GM21367 (cell line): ENCODE measurements around the gene UTS2B.

Source experiments
- ATAC-seq: cut with Tn5 transposase; IDR thresholded peaks from one replicate; pipeline ENCODE4 v1.9.1; 2021; ENCODE audit not compliant: unreplicated experiment

UTS2B gene

DNA sequence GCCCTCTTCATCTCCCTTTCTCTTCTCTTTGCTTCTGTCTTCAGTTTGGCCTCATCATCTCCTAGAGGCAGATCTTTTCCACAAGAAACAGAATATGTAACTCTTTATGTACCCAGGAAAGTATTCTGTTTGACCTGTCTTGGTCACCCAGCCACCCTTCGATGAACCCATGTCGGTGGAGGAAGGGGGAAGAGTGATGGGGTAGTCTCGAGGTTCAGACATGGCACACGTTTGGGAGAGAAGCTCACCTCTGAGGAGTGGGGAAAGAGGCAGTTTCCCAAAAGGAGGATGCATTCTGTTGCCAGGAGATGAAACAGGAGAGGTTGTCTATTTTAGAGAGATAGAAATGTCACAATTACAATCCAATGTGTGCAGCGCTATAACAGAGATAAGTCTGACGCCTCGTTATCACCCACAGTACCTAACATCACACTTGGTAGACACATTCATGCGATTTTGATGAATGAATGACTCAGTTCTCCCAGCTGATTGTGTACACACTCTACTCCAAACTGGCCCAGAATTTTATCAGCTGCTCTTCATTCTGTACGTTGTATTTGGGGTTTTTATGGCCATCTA lies 1.9 kb downstream of the UTS2B start:
- ATAC-seq: no peak

- ATAC-seq: no peak
Measured at GRCh38 chr3:191327526-191327925, 2.8 kb downstream of the UTS2B start.

DNA sequence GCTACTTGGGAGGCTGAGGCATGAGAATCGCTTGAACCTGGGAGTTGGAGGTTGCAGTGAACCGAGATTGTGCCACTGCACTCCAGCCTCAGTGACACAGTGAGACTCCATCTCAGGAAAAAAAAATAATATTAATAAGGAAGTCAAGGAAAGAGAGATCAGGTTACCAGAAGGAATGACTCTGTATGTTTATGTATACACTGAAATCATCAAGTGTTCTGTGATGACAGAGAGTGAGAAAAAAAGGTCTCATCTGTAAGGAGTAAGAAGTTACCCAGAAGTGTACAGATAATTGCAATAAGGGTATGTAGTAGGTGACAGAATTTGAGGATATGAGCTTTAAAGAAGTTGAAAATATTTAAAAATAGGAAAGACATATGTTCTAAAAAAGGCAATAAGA lies 5.4 kb downstream of the UTS2B start:
- no peak for ATAC-seq

- ATAC-seq: no peak
Measured at GRCh38 chr3:191321019-191321767, 9.1 kb downstream of the UTS2B start.

GRCh38 chr3:191320316-191320715 lies 10.0 kb downstream of the UTS2B start:
- no peak for ATAC-seq

GRCh38 chr3:191316876-191317603 lies 13.3 kb downstream of the UTS2B start:
- ATAC-seq: no peak

DNA sequence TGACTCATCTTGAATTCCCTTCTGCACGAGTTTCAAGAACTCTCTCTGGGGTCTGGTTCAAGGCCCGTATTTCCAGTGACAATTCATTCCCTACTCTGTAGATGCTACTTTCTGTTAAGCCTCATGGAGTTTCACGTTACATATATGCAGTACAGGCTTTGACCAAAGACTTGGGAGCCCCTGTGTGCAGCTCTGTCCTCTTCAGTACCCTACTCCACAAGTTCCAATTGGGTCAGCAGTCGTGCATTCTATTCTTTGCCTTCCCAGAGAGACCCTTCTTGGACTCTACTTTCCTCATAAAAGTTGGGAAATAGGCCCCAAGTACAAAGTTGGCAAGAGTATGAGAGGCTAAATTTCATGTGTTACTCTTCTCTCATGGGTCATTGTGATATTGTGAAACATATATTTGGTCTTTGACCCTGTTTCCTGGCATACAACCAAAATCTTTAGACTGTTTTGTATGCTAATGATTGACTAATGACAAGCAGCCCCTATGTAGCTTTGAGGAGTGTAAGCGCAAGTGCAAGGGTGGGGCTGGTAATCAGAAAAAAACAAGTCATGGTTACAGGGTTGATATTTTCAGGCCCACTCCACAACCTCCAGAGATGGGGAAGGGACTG lies 16.1 kb downstream of the UTS2B start:
- no peak for ATAC-seq

- ATAC-seq: no peak
Measured at GRCh38 chr3:191313296-191313695, 17.0 kb downstream of the UTS2B start.

DNA sequence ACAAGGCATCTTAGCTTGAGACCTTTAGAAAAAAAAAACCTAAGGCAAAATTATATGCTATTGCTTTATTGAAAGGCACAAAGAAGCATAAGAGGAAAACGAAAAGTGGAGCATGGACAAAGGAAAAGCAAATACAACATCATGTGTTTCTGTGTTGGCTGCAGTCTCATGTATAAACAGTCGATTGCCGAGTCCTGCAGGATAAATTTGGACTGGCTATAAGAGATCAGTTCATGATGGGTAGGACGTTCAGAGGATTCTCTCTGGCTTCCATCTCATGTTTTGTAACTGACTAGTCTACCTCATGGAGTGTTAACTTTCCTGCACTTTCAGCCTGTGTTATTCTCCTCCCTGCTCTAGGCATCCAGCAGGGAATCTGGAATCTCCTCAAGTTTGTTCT lies 23.0 kb downstream of the UTS2B start:
- no peak for ATAC-seq

DNA sequence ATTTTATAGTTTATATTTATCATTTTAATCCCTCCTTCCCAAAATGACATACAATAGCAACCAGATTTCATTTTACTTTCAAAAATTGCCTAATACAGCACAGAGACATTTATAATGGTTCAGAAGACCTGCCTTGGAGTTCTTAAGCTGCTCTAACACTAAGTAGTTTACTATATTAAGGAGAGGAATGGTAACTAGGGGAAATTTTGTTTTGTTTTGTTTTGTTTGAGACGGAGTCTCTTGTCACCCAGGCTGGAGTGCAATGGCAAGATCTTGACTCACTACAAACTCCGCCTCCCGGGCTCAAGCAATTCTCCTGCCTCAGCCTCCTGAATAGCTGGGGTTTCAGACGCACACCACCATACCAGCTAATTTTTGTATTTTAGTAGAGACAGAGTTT lies 23.9 kb downstream of the UTS2B start:
- no peak for ATAC-seq

- ATAC-seq: no peak
Measured at GRCh38 chr3:191303596-191303995, 26.7 kb downstream of the UTS2B start.

- ATAC-seq: no peak
Measured at GRCh38 chr3:191302451-191302850, 27.9 kb downstream of the UTS2B start.

- no peak for ATAC-seq
Measured at GRCh38 chr3:191301782-191302411, 28.4 kb downstream of the UTS2B start.

GRCh38 chr3:191301017-191301416 lies 29.3 kb downstream of the UTS2B start:
- peak; percentile 62 for ATAC-seq

GRCh38 chr3:191300422-191300821 lies 29.9 kb downstream of the UTS2B start:
- ATAC-seq: no peak

- ATAC-seq: no peak
Measured at GRCh38 chr3:191298846-191299245, 31.5 kb downstream of the UTS2B start.

DNA sequence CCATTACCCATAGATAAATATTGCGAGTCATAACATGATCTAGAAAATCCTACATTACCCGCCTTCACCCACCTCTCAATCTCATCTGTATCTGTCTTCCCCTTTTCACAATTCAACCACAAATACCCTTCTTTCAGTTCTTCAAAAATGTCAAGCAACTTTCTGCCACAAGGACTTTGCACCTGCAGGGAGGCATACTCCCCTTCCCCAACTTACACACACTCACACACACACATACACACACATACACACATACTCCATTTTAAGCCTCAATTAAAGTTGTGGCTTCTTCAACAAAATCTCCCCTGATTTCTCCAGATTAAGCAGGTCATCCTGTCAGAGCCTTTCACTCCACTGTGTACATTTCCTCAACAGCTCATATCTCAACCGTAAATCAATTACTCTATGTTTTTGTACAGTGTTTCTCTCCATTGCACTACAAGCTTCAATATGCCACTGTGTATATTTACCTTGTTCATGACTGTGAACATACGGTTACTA lies 34.2 kb downstream of the UTS2B start:
- peak; percentile 84 for ATAC-seq

GRCh38 chr3:191294291-191294690 lies 36.0 kb downstream of the UTS2B start:
- ATAC-seq: no peak

DNA sequence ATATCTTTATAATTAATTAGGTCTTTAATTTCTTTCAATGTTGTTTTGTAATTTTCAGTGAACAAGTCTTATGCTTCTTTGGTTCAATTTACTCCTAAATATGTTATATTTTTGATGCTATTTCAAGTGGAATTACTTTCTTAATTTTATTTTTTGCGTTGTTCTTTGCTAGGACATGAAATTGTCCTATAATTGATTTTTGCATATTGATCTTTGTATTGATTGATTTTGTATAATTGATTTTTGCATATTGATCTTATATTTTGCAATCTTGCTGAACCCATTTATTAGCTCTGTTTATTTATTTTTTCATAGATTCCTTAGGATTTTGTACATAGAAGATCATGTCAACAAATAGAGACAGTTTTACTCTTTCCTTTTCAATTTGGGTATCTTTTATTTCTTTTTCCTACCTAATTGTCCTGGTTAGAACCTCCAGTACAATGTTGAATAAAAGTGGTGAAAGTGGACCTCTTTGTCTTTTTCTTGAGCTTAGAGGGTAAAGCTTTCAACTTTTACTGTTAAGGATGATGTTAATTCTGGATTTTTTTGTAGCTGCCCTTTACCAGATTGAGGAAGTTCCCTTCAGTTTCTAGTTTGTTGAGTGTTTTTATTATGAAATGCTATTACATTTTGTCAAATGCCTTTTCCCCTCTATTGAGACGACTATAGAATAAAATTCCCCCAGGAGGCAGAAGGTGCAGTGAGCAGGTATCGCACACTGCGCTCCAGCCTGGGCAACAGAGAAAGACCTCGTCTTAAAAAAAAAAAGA lies 37.9 kb downstream of the UTS2B start:
- no peak for ATAC-seq

GRCh38 chr3:191290311-191291025 lies 39.9 kb downstream of the UTS2B start:
- ATAC-seq: peak; percentile 83
